Panc1 (cell line): ENCODE measurements around the gene TNFAIP8L1. TPM values are rescaled to one million over a fixed set of nuclear protein-coding genes. Genes with fewer than 3 reads are reported as not detected.

Experiments
- ATAC-seq: fragments of 200-7000 bp; cut with Tn5 transposase; 2 replicates; pipeline ENCODE4 v1.9.1; 2020; ENCODE audit warnings: mild to moderate bottlenecking, moderate library complexity
- BruUV-seq: library from RNA; stranded (reverse); fragments of 400-500 nt; replicated peaks from 2 replicates; lab custom pipeline; 2021; lab: Mats Ljungman, UMichigan
- CTCF ChIA-PET: fragments of 300-600 bp; sonication (Branson Sonifier 250); formaldehyde crosslinking; loops from one replicate; lab custom pipeline; 2022; ENCODE audit warnings: antibody characterized with exemption; lab: Charles Lee
- POLR2A ChIA-PET: fragments of 300-600 bp; sonication (Branson Sonifier 250); formaldehyde crosslinking; loops from one replicate; lab custom pipeline; 2022; ENCODE audit warnings: antibody characterized with exemption; lab: Charles Lee
- DNase-seq: peaks from one replicate; pipeline ENCODE4 v3.0.0-alpha.2; 2010; ENCODE audit warnings: low read depth, low spot score
- H3K27ac ChIP-seq: 2 replicates; pipeline ENCODE4 v1.5.1; 2011; ENCODE audit warnings: mild to moderate bottlenecking, low read length, inconsistent platforms
- H3K27me3 ChIP-seq: fragments of 200-500 bp; sonication (Bioruptor generic); 2 replicates; pipeline ENCODE4 v1.6.0; 2014; ENCODE audit warnings: low read length, inconsistent platforms; ENCODE audit not compliant: control insufficient read depth, insufficient read depth
- H3K36me3 ChIP-seq: fragments of 200-500 bp; sonication (Bioruptor generic); 2 replicates; pipeline ENCODE4 v1.5.1; 2014; ENCODE audit warnings: inconsistent platforms, mild to moderate bottlenecking, low read length, moderate library complexity; ENCODE audit not compliant: control insufficient read depth, insufficient read depth
- H3K4me1 ChIP-seq: 2 replicates; pipeline ENCODE4 v1.5.1; 2011; ENCODE audit warnings: inconsistent platforms, mild to moderate bottlenecking, low read length, moderate library complexity; ENCODE audit not compliant: control insufficient read depth, insufficient read depth
- H3K4me3 ChIP-seq, 2 experiments: 2 replicates each; pipeline ENCODE4 v1.5.1; 2011 to 2012; ENCODE audit warnings: low read depth in 2 of 2, low read length in 2 of 2, mild to moderate bottlenecking in 2 of 2, inconsistent platforms in 1 of 2, moderate library complexity in 1 of 2
- H3K9me3 ChIP-seq: fragments of 200-500 bp; sonication (Bioruptor generic); 2 replicates; pipeline ENCODE4 v1.5.1; 2014; ENCODE audit warnings: low read depth, mild to moderate bottlenecking, inconsistent platforms, low read length, moderate library complexity; ENCODE audit not compliant: control insufficient read depth, insufficient read depth
- CTCF ChIP-seq: fragments of 450-650 bp; IDR thresholded peaks from 2 replicates; pipeline ENCODE4 v1.5.1; 2017; ENCODE audit warnings: mild to moderate bottlenecking
- POLR2AphosphoS5 ChIP-seq: IDR thresholded peaks from 2 replicates; pipeline ENCODE4 v1.6.1; 2012; ENCODE audit warnings: mild to moderate bottlenecking, low read depth, low read length, moderate library complexity
- SIN3A ChIP-seq: IDR thresholded peaks from 2 replicates; pipeline ENCODE4 v1.6.1; 2012; ENCODE audit warnings: low read depth, mild to moderate bottlenecking, low read length, moderate library complexity, borderline replicate concordance; ENCODE audit not compliant: insufficient read depth
- TCF7L2 ChIP-seq: IDR thresholded peaks from 2 replicates; pipeline ENCODE4 v1.6.1; 2011; ENCODE audit warnings: mild to moderate bottlenecking, low read depth, low read length, inconsistent platforms
- in situ Hi-C: cut with HindIII; loops from 2 replicates; pipeline ENCODE4 v1.10.0; 2016; ENCODE audit warnings: low sequenced_read_pairs, low pct_unique_long_range_greater_than_20kb
- intact Hi-C: fragments of 100-400 bp; cut with micrococcal nuclease; formaldehyde crosslinking; loops from one replicate; pipeline ENCODE4 v1.10.0; 2022; ENCODE audit not compliant: unreplicated experiment
- total RNA-seq: library from RNA; stranded (reverse); gene quantifications from one replicate; pipeline ENCODE4 v1.2.1, GENCODE V29; 2021; ENCODE audit not compliant: unreplicated experiment
- TF ChIP-seq, protein P1 (sequence below), 2 experiments: IDR thresholded peaks; 2 replicates each; pipeline ENCODE4 v1.6.1; 2011 to 2012; ENCODE audit warnings: low read depth in 2 of 2, control low read depth in 1 of 2, low read length in 1 of 2, mild to moderate bottlenecking in 1 of 2, moderate library complexity in 1 of 2; ENCODE audit not compliant: insufficient read depth in 1 of 2

The TNFAIP8L1 gene
- total RNA-seq, 1 experiment from 2014 or later = 4.8 TPM

DNA sequence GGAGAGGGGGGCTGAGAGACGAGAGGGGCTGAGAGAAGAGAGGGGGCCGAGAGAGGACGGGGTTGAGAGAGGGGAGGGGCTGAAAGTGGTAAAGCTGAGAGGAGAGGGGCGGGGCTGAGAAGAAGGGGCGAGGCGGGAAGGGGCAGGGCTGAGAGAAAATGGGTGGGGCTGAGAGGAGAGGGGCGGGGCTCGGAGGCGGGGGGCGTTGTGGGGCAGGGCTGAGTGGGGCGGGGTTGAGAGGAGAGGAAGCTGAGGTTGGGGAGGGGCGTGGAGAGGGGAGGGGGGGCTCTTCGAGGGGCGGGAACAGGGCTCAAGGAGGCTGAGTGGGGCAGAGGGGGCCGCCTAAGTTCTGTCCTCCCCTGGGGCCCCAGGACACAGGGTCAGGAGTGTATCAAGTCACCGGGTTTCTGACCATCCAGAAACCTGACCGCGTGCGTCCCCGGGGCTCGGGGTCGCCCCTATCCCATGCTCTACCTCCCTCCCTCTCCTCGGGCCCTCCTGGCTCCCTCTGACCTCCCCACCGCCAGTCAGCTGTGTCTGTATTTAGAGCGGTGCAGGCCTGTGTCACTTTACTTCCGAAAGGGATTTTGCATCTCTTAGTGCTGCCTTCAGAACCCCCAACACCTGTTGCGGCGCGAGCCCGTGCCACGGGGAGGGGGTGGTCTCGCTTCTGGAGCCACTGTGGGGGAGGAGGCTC is 41.2 kb upstream of the TNFAIP8L1 start:
- no peak for DNase-seq
- peak; percentile 84 for ATAC-seq
- Histone ChIP-seq H3K4me3 (peak overlapping the region; percentile 24 to 38), H3K27ac (no peak overlapping the region), H3K9me3 (no peaks in the 10 kb centered on the region), H3K27me3 (no peaks in the 10 kb centered on the region), H3K36me3 (no peaks in the 10 kb centered on the region), H3K4me1 (no peaks in the 10 kb centered on the region)
- BruUV-seq = no TSS peak
- CTCF ChIA-PET = interaction anchor here (1.1 kb wide), 1 partner anchor 25 kb away, joined by 5 read pairs; no protein-coding TSS in a partner anchor
- in situ Hi-C loops = no loop called here
- POLR2A ChIA-PET = no interaction called here
- TF ChIP-seq CTCF (no peak), POLR2AphosphoS5 (no peak), TCF7L2 (no peak), SIN3A (no peak)
- TF ChIP-seq, protein P1, sequence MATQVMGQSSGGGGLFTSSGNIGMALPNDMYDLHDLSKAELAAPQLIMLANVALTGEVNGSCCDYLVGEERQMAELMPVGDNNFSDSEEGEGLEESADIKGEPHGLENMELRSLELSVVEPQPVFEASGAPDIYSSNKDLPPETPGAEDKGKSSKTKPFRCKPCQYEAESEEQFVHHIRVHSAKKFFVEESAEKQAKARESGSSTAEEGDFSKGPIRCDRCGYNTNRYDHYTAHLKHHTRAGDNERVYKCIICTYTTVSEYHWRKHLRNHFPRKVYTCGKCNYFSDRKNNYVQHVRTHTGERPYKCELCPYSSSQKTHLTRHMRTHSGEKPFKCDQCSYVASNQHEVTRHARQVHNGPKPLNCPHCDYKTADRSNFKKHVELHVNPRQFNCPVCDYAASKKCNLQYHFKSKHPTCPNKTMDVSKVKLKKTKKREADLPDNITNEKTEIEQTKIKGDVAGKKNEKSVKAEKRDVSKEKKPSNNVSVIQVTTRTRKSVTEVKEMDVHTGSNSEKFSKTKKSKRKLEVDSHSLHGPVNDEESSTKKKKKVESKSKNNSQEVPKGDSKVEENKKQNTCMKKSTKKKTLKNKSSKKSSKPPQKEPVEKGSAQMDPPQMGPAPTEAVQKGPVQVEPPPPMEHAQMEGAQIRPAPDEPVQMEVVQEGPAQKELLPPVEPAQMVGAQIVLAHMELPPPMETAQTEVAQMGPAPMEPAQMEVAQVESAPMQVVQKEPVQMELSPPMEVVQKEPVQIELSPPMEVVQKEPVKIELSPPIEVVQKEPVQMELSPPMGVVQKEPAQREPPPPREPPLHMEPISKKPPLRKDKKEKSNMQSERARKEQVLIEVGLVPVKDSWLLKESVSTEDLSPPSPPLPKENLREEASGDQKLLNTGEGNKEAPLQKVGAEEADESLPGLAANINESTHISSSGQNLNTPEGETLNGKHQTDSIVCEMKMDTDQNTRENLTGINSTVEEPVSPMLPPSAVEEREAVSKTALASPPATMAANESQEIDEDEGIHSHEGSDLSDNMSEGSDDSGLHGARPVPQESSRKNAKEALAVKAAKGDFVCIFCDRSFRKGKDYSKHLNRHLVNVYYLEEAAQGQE (IDR thresholded peaks at IDR 0.05; ENCODE audit: insufficient read depth in 1 of 2, low read depth in 2 of 2, low read length in 1 of 2) = no peak
- intact Hi-C loops = no loop called here

- in situ Hi-C loops (no loop called here), intact Hi-C loops (no loop called here)
- Histone ChIP-seq H3K27ac (no peak overlapping the region), H3K4me1 (no peaks in the 10 kb centered on the region), H3K9me3 (no peaks in the 10 kb centered on the region), H3K27me3 (no peaks in the 10 kb centered on the region), H3K36me3 (no peaks in the 10 kb centered on the region), H3K4me3 (peak overlapping the region in 1 of 2 experiments; percentile 38; a peak in 2 of 4 replicates)
- CTCF ChIA-PET = interaction anchor here (1.1 kb wide), 1 partner anchor 24 kb away, joined by 5 read pairs; no protein-coding TSS in a partner anchor
- TF ChIP-seq POLR2AphosphoS5 = no peak
- TF ChIP-seq, protein P1 (IDR thresholded peaks at IDR 0.05; ENCODE audit: insufficient read depth in 1 of 2, low read depth in 2 of 2, low read length in 1 of 2) = no peak
- TF ChIP-seq SIN3A = no peak
- TF ChIP-seq TCF7L2 = no peak
- no peak for TF ChIP-seq CTCF
- no TSS peak for BruUV-seq
- POLR2A ChIA-PET = no interaction called here
- DNase-seq = no peak
- ATAC-seq = no peak
Observed at GRCh38 chr19:4598712-4599111, 40.6 kb upstream of the TNFAIP8L1 start.
